ENCODE data around the gene RRP8. TPM values are rescaled to one million over a fixed set of nuclear protein-coding genes. Genes with fewer than 3 reads are reported as not detected.
A peak's percentile ranks its signal among the peaks of the same experiment; 100 is the strongest.

RRP8 gene
- total and polyA plus RNA-seq, 9 of the 15 experiments (the other 6 are each of a cell fraction or from before 2014, with no cell fraction given), result 5.7 to 47.3 (median 32.6) TPM

DNA sequence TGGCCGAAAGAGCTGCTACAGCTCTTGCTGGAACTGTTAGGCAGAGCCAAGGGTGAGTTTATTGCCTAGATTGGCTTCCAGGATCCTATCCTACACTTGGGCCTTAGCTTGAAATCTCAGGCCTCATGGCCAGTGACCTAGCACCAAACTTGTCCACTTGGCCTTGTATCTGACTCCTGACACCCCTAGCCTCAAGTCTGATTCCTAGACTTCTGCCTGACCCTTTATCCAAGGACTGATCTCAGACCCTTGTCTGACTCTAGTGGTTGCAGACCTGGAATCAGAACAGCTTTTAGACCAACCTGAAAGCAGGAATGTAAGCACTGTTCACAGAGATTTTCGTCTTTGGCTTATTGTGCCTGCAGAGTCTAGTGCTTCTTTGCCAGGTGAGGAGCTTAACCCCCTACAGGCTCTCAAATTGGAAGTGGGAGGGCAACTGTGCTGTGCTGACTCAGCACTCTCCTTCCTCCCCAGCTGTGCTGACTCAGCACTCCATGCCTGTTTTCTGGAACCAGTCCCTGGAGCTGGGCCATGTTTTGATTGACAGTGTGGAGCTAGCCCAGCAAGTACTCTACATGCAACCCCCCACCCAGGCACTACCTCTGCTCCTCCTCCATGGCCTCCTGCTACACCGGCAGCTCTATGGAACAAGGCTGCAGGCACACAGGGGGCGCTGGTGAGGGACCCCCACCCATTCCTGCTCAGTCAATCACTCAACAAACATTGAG lies 35.1 kb downstream of the RRP8 start (continued):
- TF ChIP-seq, protein P1, sequence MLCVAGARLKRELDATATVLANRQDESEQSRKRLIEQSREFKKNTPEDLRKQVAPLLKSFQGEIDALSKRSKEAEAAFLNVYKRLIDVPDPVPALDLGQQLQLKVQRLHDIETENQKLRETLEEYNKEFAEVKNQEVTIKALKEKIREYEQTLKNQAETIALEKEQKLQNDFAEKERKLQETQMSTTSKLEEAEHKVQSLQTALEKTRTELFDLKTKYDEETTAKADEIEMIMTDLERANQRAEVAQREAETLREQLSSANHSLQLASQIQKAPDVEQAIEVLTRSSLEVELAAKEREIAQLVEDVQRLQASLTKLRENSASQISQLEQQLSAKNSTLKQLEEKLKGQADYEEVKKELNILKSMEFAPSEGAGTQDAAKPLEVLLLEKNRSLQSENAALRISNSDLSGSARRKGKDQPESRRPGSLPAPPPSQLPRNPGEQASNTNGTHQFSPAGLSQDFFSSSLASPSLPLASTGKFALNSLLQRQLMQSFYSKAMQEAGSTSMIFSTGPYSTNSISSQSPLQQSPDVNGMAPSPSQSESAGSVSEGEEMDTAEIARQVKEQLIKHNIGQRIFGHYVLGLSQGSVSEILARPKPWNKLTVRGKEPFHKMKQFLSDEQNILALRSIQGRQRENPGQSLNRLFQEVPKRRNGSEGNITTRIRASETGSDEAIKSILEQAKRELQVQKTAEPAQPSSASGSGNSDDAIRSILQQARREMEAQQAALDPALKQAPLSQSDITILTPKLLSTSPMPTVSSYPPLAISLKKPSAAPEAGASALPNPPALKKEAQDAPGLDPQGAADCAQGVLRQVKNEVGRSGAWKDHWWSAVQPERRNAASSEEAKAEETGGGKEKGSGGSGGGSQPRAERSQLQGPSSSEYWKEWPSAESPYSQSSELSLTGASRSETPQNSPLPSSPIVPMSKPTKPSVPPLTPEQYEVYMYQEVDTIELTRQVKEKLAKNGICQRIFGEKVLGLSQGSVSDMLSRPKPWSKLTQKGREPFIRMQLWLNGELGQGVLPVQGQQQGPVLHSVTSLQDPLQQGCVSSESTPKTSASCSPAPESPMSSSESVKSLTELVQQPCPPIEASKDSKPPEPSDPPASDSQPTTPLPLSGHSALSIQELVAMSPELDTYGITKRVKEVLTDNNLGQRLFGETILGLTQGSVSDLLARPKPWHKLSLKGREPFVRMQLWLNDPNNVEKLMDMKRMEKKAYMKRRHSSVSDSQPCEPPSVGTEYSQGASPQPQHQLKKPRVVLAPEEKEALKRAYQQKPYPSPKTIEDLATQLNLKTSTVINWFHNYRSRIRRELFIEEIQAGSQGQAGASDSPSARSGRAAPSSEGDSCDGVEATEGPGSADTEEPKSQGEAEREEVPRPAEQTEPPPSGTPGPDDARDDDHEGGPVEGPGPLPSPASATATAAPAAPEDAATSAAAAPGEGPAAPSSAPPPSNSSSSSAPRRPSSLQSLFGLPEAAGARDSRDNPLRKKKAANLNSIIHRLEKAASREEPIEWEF (CRISPR knock-in tag; IDR thresholded peaks at IDR 0.05), result no peak
- TF ChIP-seq SRSF9 (IDR thresholded peaks at IDR 0.05; ENCODE audit: borderline replicate concordance, low read depth, low read length), result no peak
- TF ChIP-seq KAT2B (IDR thresholded peaks at IDR 0.05; ENCODE audit: low read depth, low read length), result no peak
- no peak for TF ChIP-seq ZNF668 (CRISPR knock-in tag; IDR thresholded peaks at IDR 0.05)
- TF ChIP-seq TAF1 (IDR thresholded peaks at IDR 0.05; ENCODE audit: control insufficient read depth, extremely low read depth, insufficient read depth, low read length, severe bottlenecking), result no peak
- TF ChIP-seq TAF7 (tag; IDR thresholded peaks at IDR 0.05), result no peak
- TF ChIP-seq, protein P2, sequence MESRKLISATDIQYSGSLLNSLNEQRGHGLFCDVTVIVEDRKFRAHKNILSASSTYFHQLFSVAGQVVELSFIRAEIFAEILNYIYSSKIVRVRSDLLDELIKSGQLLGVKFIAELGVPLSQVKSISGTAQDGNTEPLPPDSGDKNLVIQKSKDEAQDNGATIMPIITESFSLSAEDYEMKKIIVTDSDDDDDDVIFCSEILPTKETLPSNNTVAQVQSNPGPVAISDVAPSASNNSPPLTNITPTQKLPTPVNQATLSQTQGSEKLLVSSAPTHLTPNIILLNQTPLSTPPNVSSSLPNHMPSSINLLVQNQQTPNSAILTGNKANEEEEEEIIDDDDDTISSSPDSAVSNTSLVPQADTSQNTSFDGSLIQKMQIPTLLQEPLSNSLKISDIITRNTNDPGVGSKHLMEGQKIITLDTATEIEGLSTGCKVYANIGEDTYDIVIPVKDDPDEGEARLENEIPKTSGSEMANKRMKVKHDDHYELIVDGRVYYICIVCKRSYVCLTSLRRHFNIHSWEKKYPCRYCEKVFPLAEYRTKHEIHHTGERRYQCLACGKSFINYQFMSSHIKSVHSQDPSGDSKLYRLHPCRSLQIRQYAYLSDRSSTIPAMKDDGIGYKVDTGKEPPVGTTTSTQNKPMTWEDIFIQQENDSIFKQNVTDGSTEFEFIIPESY (CRISPR knock-in tag; IDR thresholded peaks at IDR 0.05), result no peak
- TF ChIP-seq NCOA6 (IDR thresholded peaks at IDR 0.05), result no peak
- TF ChIP-seq, protein P3, sequence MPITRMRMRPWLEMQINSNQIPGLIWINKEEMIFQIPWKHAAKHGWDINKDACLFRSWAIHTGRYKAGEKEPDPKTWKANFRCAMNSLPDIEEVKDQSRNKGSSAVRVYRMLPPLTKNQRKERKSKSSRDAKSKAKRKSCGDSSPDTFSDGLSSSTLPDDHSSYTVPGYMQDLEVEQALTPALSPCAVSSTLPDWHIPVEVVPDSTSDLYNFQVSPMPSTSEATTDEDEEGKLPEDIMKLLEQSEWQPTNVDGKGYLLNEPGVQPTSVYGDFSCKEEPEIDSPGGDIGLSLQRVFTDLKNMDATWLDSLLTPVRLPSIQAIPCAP (CRISPR knock-in tag; IDR thresholded peaks at IDR 0.05; ENCODE audit: borderline replicate concordance), result no peak
- TF ChIP-seq, protein P4, sequence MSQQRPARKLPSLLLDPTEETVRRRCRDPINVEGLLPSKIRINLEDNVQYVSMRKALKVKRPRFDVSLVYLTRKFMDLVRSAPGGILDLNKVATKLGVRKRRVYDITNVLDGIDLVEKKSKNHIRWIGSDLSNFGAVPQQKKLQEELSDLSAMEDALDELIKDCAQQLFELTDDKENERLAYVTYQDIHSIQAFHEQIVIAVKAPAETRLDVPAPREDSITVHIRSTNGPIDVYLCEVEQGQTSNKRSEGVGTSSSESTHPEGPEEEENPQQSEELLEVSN (IDR thresholded peaks at IDR 0.05; ENCODE audit: borderline replicate concordance in 1 of 2, extremely low read depth in 1 of 2, insufficient read depth in 1 of 2, insufficient read length in 1 of 2, low read depth in 1 of 2, low read length in 1 of 2, poor library complexity in 1 of 2, severe bottlenecking in 1 of 2), result no peak
- no peak for TF ChIP-seq ILF3 (IDR thresholded peaks at IDR 0.05; ENCODE audit: borderline replicate concordance)
- TF ChIP-seq ATF1 (CRISPR knock-in tag; IDR thresholded peaks at IDR 0.05), result no peak
- TF ChIP-seq ATF1 (tag; IDR thresholded peaks at IDR 0.05), result no peak; the same call in 1 of the 2 replicates
- peak in 1 of 2 experiments; percentile 35; a peak in 1 of 4 replicates for TF ChIP-seq TBL1XR1 (IDR thresholded peaks at IDR 0.05; ENCODE audit: low read length in 2 of 2)
- TF ChIP-seq, protein P5, sequence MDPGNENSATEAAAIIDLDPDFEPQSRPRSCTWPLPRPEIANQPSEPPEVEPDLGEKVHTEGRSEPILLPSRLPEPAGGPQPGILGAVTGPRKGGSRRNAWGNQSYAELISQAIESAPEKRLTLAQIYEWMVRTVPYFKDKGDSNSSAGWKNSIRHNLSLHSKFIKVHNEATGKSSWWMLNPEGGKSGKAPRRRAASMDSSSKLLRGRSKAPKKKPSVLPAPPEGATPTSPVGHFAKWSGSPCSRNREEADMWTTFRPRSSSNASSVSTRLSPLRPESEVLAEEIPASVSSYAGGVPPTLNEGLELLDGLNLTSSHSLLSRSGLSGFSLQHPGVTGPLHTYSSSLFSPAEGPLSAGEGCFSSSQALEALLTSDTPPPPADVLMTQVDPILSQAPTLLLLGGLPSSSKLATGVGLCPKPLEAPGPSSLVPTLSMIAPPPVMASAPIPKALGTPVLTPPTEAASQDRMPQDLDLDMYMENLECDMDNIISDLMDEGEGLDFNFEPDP (CRISPR knock-in tag; IDR thresholded peaks at IDR 0.05), result no peak
- TF ChIP-seq NCOR1 (IDR thresholded peaks at IDR 0.05), result peak; percentile 65

Data from K562 (cell line).